Islet of Langerhans (tissue), 1 donor: ENCODE data around the gene ABCC1.
"Not testable (repeated sequence)": the region's sequence is repeated elsewhere in the genome, so short reads cannot be mapped to it uniquely, and the experiment has no call there.

Experiments
- FAIRE-seq: peaks from one replicate; lab custom pipeline; 2011; peaks lifted over from hg19 to GRCh38; lab: Jason Lieb, UNC

Gene ABCC1

GRCh38 chr16:15949210-15950160, at the start of gene ABCC1:
Gene ABCC1, plus strand, starts transcription at chr16:15949616. Its CDS starts 136 bp downstream, at chr16:15949752.
- FAIRE-seq, result no peak

GRCh38 chr16:15900357-15900756, 49.1 kb upstream of the ABCC1 start:
- no peak for FAIRE-seq

GRCh38 chr16:15900901-15901500, 48.4 kb upstream of the ABCC1 start:
- FAIRE-seq, result no peak

DNA sequence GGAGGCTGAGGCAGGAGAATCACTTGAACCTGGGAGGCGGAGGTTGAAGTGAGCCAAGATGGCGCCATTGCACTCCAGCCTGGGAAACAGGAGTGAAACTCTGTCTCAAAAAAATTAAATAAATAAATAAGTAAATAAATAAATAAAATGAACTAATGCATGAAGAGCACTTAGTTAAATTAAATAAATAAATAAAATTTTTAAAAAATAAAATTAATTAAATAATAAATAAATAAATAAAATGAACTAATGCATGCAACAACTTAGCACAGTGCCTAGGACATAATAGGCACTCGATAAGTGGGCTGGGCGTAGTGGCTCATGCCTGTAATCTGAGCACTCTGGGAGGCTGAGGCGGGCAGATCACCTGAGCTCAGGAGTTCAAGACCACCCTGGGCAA, 45.5 kb upstream of the ABCC1 start:
- FAIRE-seq, result no peak

DNA sequence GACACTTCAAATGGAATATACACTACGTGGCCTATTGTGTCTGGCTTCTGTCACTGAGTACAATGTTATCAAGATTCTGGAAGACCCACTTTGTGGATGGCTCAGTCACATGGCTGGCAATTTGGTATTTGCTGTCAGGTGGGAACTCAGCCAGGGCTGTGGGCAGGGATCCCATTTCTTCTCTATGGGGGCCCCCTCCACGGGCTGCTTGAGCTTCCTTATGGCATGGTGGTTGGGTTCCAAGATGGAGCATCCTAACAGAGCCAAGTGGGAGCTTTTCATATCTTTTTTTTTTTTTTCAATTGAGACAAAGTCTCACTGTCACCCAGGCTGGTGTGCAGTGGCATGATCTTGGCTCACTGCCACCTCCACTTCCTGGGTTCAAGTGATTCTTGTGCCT, 43.0 kb upstream of the ABCC1 start:
- FAIRE-seq, result no peak

- no peak for FAIRE-seq
These were observed 41.4 kb upstream of the ABCC1 start for GRCh38 chr16:15907863-15908478.

DNA sequence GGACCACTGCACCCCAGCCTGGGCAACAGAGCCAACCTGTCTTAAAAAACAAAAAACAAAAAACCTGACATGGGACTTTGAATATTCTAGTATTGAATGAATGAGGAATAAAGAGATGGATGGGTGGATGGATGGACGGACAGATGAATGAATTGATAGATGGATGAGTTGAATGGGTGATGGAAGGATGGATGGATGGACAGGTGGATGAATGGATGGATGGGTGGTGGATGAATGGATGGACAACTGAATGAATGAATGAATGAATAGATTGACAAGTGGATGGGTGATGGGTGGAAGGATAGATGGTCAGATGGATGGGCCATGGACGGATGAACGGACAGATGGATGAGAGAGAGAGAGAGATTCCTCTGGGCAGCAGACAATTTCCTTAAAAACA, 38.2 kb upstream of the ABCC1 start:
- FAIRE-seq, result no peak

DNA sequence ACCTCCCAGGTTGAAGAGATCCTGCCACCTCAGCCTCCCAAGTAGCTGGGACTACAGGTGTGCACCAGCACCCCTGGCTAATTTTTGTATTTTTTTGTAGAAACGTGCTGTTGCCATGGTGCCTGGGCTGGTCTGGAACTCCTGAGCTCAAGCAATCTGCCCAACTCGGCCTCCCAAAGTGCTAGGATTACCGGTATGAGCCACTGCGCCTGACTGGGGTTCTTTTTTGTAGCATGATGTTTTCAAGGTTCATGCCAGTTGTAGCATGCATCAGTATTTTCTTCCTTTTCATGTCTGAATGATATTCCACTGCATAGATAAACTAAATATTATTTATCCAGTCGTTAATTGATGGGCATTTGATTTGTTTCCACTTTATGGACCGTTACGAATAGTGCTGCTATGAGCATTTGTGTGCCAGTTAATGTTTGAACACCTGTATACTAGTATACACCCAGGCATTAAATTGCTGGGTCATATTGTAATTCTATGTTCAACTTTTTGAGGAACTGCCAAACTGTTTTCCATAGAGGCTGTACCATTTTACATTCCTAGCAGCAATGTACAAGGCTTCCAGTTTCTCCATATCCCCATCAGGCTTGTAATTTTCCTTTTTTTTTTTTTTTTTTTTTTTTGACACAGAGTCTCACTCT, 36.2 kb upstream of the ABCC1 start:
- FAIRE-seq, result no peak

DNA sequence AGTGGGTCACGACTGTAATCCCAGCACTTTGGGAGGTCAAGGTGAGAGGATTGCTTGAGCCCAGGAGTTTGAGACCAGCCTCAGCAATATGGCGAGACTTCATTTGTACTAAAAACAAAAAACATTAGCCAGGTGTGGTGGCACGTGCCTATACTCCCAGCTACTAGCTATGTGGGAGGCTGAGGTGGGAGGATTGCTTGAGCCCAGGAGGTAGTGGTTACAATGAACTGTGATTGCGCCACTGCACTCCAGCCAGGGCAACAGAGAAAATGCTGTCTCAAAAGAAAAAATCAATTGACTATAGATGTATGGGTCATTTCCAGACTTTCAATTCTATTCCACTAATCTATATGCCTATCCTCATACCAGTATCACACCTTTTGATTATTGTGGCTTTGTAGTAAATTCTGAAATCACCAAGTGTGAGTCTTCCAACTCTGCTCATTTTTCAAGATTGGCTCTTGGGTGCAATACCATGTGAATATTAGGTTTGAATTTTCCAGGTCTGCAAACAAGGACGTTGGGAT, 33.8 kb upstream of the ABCC1 start:
- FAIRE-seq, result no peak

DNA sequence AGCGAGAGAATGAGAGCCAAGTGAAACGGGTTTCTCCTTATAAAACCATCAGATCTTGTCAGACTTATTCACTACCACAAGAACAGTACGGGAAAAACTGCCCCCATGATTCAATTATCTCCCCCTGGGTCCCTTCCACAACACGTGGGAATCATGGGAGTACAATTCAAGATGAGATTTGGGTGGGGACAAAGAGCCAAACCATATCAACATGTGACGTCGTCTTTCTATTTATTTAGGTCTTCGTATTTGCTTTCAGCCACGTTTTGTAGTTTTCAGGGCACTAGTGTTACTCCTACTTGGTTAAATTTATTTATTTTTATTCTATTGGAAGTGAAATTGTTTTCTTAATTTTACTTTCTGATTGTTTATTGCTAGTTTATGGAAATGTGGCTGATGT, 33.1 kb upstream of the ABCC1 start:
- no peak for FAIRE-seq

- FAIRE-seq, result not testable (repeated sequence)
These were observed 31.1 kb upstream of the ABCC1 start for GRCh38 chr16:15918314-15918713.

DNA sequence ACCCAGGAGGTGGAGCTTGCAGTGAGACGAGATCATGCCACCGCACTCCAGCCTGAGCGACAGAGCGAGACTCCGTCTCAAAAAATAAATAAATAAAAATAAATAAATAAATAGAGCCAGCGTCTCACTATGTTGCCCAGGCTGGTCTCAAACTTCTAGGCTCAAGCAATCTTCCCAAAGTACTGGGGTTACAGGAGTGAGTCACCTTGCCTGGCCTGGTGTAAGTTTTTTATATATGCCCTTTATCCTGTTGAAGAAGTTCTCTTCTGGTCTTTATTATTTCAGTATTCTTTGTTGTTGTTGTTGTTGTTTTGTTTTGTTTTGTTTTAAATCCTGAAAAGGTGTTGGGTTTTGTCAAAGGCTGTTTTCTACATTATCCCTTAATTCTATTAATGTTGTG, 30.1 kb upstream of the ABCC1 start:
- FAIRE-seq, result no peak

- FAIRE-seq, result no peak
These were observed 24.4 kb upstream of the ABCC1 start for GRCh38 chr16:15924996-15925395.

GRCh38 chr16:15925631-15926030, 23.8 kb upstream of the ABCC1 start:
- no peak for FAIRE-seq

GRCh38 chr16:15928261-15929104, 20.9 kb upstream of the ABCC1 start:
- FAIRE-seq, result no peak

DNA sequence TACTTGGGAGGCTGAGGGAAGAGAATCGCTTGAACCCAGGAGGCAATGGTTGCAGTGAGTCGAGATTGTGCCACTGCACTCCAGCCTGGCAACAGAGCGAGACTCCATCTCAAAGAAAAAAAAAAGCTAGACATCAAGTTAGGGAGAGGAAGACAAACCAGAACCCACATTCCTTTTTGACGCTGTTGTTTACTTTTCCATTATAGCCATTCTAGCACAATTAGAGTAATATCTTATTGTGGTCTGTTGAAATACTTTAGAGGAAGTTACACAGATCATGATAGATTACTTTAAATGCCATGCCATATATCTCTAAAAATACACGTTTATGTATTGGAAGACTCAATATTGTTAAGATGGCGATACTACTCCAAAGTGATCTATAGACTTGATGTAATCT, 16.5 kb upstream of the ABCC1 start:
- no peak for FAIRE-seq

DNA sequence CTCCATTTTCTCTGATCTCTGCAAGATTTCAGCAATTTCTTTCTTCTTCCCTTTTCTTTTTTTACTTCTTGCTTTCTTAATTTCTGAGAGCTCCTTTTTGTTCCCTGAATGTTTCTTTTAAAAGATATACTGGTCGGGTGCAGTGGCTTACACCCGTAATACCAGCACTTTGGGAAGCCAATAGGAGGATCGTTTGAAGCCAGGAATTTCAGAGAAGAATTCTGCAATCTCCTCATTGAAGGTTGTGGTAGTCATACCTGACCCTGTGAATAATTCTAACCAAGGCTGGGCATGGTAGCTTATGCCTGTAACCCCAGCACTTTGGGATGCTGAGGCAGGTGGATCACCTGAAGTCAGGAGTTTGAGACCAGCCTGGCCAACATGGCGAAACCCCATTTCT, 15.6 kb upstream of the ABCC1 start:
- FAIRE-seq, result no peak

- FAIRE-seq, result no peak
These were observed 14.4 kb upstream of the ABCC1 start for GRCh38 chr16:15934991-15935390.

DNA sequence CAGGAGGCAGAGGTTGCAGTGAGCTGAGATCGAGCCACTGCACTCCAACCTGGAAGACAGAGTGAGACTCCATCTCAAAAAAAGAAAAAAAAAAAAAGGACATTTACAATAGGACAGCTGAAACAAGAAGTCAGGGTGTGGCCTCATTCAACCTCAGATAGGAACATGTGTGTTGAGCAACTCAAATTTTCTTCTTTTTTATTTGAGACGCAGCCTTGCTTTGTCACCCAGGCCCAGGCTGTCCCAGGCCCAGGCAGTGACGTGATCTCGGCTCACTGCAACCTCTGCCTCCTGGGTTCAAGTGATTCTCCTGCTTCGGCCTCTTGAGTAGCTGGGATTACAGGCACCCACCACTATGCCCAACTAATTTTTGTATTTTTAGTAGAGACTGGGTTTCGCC, 12.6 kb upstream of the ABCC1 start:
- not testable (repeated sequence) for FAIRE-seq

GRCh38 chr16:15942931-15943690, 6.3 kb upstream of the ABCC1 start:
- FAIRE-seq, result no peak
